K562 (cell line): ENCODE results near the gene RDH8. TPM values are rescaled to one million over a fixed set of nuclear protein-coding genes. Genes with fewer than 3 reads are reported as not detected.

ENCODE experiments used
- ATAC-seq: fragments of 200-7000 bp; cut with Tn5 transposase; 3 replicates; pipeline ENCODE4 v1.9.1; 2020; ENCODE audit warnings: moderate library complexity
- BruUV-seq: library from RNA; stranded (reverse); fragments of 400-500 nt; replicated peaks from 2 replicates; lab custom pipeline; 2021; lab: Mats Ljungman, UMichigan
- CTCF ChIA-PET: fragments of 300-600 bp; formaldehyde crosslinking; extraction: SDS; loops from one replicate; lab custom pipeline; 2021; ENCODE audit warnings: low intra/inter-chr PET ratio; lab: Yijun Ruan, JAX
- POLR2A ChIA-PET: fragments of 300-600, 350-650 bp; sonication (Branson Sonifier 250); formaldehyde crosslinking; extraction: SDS; loops from one replicate; lab custom pipeline; 2021; ENCODE audit warnings: antibody characterized with exemption, inconsistent platforms; lab: Yijun Ruan, JAX
- DNase-seq, 4 experiments: peaks; one replicate each; pipeline versions ENCODE4 v3.0.0 to v3.0.0-alpha.2; 2011 to 2018; ENCODE audit warnings: low spot score in 3 of 4, mixed read lengths in 3 of 4; ENCODE audit errors: extremely low read depth in 1 of 4
- FAIRE-seq: peaks from 2 replicates; lab custom pipeline; 2011; peaks lifted over from hg19 to GRCh38; lab: Jason Lieb, UNC
- H2AFZ ChIP-seq: 2 replicates; pipeline ENCODE4 v1.6.0; 2011; ENCODE audit warnings: low read depth, low read length, control low read depth, inconsistent platforms
- H3K27ac ChIP-seq: fragments of 200-600 bp; 3 replicates; pipeline ENCODE4 v1.8.0; 2011; ENCODE audit warnings: low read depth, mild to moderate bottlenecking, control low read depth, inconsistent platforms, low read length, moderate library complexity, mixed read lengths; ENCODE audit errors: extremely low read depth
- H3K27me3 ChIP-seq, 2 experiments: fragments of 300-600 bp in 1 of 2; 2 replicates in 1 of 2; 3 replicates in 1 of 2; pipeline versions ENCODE4 v1.6.0 to v1.8.0; 2011; ENCODE audit warnings: inconsistent platforms in 2 of 2, low read length in 2 of 2, mild to moderate bottlenecking in 1 of 2, mixed read lengths in 1 of 2, moderate library complexity in 1 of 2; ENCODE audit not compliant: control insufficient read depth in 2 of 2, insufficient read depth in 2 of 2
- H3K36me3 ChIP-seq: fragments of 300-600 bp; 3 replicates; pipeline ENCODE4 v1.8.0; 2011; ENCODE audit warnings: mild to moderate bottlenecking, low read length, inconsistent platforms; ENCODE audit not compliant: control insufficient read depth, insufficient read depth
- H3K4me1 ChIP-seq, 2 experiments: fragments of 200-600 bp in 1 of 2; replicated peaks in 1 of 2; 2 replicates in 1 of 2; 3 replicates in 1 of 2; pipeline versions ENCODE4 v1.5.1 to v1.8.0; 2011; ENCODE audit warnings: inconsistent platforms in 2 of 2, low read length in 2 of 2, mild to moderate bottlenecking in 1 of 2, mixed read lengths in 1 of 2, moderate library complexity in 1 of 2; ENCODE audit not compliant: control insufficient read depth in 2 of 2, insufficient read depth in 2 of 2
- H3K4me2 ChIP-seq: 2 replicates; pipeline ENCODE4 v1.6.1; 2011; ENCODE audit warnings: low read length, control low read depth, inconsistent platforms, mixed read lengths; ENCODE audit not compliant: insufficient read depth
- H3K4me3 ChIP-seq: fragments of 200-600 bp; sonication (generic), shearing (Covaris generic); 2 replicates; pipeline ENCODE4 v1.5.1; 2016; ENCODE audit warnings: control low read depth, inconsistent platforms
- H3K79me2 ChIP-seq: fragments of 200-600 bp; 3 replicates; pipeline ENCODE4 v1.8.0; 2011; ENCODE audit warnings: low read length, inconsistent platforms; ENCODE audit not compliant: control insufficient read depth, insufficient read depth
- H3K9ac ChIP-seq, 2 experiments: 2 replicates each; pipeline versions ENCODE4 v1.6.0 to v1.6.1; 2011; ENCODE audit warnings: low read depth in 2 of 2, low read length in 2 of 2, control low read depth in 1 of 2, inconsistent platforms in 1 of 2, mild to moderate bottlenecking in 1 of 2, mixed read lengths in 1 of 2; ENCODE audit not compliant: insufficient read depth in 1 of 2
- H3K9me1 ChIP-seq: one replicate; pipeline ENCODE4 v1.6.0; 2011; ENCODE audit warnings: inconsistent platforms, mild to moderate bottlenecking, low read length, moderate library complexity; ENCODE audit not compliant: control insufficient read depth, insufficient read depth
- H3K9me3 ChIP-seq: replicated peaks from 2 replicates; pipeline ENCODE4 v1.5.1; 2011; ENCODE audit warnings: low read depth, low read length, inconsistent platforms; ENCODE audit not compliant: control insufficient read depth, insufficient read depth
- H4K20me1 ChIP-seq: replicated peaks from 2 replicates; pipeline ENCODE4 v1.6.1; 2011; ENCODE audit warnings: low read length, inconsistent platforms, mixed read lengths; ENCODE audit not compliant: control insufficient read depth, insufficient read depth
- MCM3 ChIP-seq: fragments of 450-650 bp; IDR thresholded peaks from 2 replicates; pipeline ENCODE4 v1.6.1; 2016
- SIX5 ChIP-seq, 2 experiments: IDR thresholded peaks; 2 replicates each; pipeline ENCODE4 v1.6.1; 2011; ENCODE audit warnings: low read length in 2 of 2, borderline replicate concordance in 1 of 2, low read depth in 1 of 2, mild to moderate bottlenecking in 1 of 2, moderate library complexity in 1 of 2; ENCODE audit not compliant: insufficient read depth in 1 of 2
- ZFP91 ChIP-seq: sonication (generic); formaldehyde crosslinking; IDR thresholded peaks from 2 replicates; pipeline ENCODE4 v1.8.0; 2022; ENCODE audit warnings: mild to moderate bottlenecking, missing genetic modification reagents
- ZSCAN29 ChIP-seq: fragments of 450-650 bp; IDR thresholded peaks from 2 replicates; pipeline ENCODE4 v1.6.1; 2017
- WGBS: fragments of 100-300 bp; shearing (Covaris generic); methylation state at CpG from one replicate; pipeline ENCODE4 v1.1.6; 2016; ENCODE audit warnings: low coverage, mixed read lengths; ENCODE audit not compliant: insufficient coverage; ENCODE audit errors: missing lambda C conversion rate; 5-methylcytosine and 5-hydroxymethylcytosine counted together
- in situ Hi-C: fragments of 300-500 bp; cut with MboI; formaldehyde crosslinking; loops from 4 replicates; pipeline ENCODE4 v1.15.0; 2018; ENCODE audit warnings: inconsistent platforms, mixed read lengths
- intact Hi-C: fragments of 100-400 bp; cut with micrococcal nuclease; formaldehyde crosslinking; loops from 2 replicates; pipeline ENCODE4 v1.14.2; 2022
- polyA plus RNA-seq, 8 experiments: library from polyadenylated mRNA; depleted of rRNA in 4 of 8; stranded (reverse) in 5 of 8; unstranded in 3 of 8; fragments of >200 nt; fragmentation: Nextera tagmentation in 2 of 8; fragmentation: Illumina TruSeq in 1 of 8; extraction: Ambion mirVana in 2 of 8; extraction: Trizol in 1 of 8; gene quantifications; 2 replicates each; pipeline versions ENCODE4 v1.2.1 to v1.2.3, GENCODE V29; 2011 to 2014; ENCODE audit warnings: inconsistent platforms in 1 of 8, missing spikeins in 1 of 8
- total RNA-seq, 7 experiments: library from RNA; depleted of rRNA in 6 of 7; stranded (reverse); fragments of >200 nt in 6 of 7; fragmentation: Illumina TruSeq in 2 of 7; extraction: Trizol in 2 of 7; gene quantifications; 2 replicates each; pipeline versions ENCODE4 v1.2.1 to v1.2.3, GENCODE V29; 2011 to 2021; ENCODE audit warnings: low replicate concordance in 1 of 7

The RDH8 gene
- total and polyA plus RNA-seq, 9 of the 15 experiments (the other 6 are each of a cell fraction or from before 2014, with no cell fraction given) = not detected

GRCh38 chr19:9967326-9967725, 46.0 kb upstream of the RDH8 start:
- intact Hi-C loops (no loop called here), in situ Hi-C loops (no loop called here)
- H3K4me1 ChIP-seq = no peaks in the 10 kb centered on the region
- no peak for ATAC-seq
- no peaks in the 10 kb centered on the region for H3K9me3 ChIP-seq
- DNase-seq = no peak
- no TSS peak for BruUV-seq
- H3K79me2 ChIP-seq = no peaks in the 10 kb centered on the region
- no peak overlapping the region for H3K27ac ChIP-seq
- TF ChIP-seq SIX5 (IDR thresholded peaks at IDR 0.05; ENCODE audit: borderline replicate concordance in 1 of 2, insufficient read depth in 1 of 2, low read depth in 1 of 2, low read length in 2 of 2) = no peak
- peak; percentile 82; the same call in 1 of the 2 replicates for TF ChIP-seq MCM3
- TF ChIP-seq, all 486 proteins: peak for 1
- H3K9me1 ChIP-seq = no peaks in the 10 kb centered on the region
- no peak overlapping the region for H3K4me2 ChIP-seq
- no peak for FAIRE-seq
- no peaks in the 10 kb centered on the region for H3K36me3 ChIP-seq
- WGBS = 0% methylated on average over 1 of the region's 4 CpGs
- H3K27me3 ChIP-seq = peaks cover 3 to 18% of the 10 kb centered on the region in 2 experiments; a peak in 4 of 5 replicates
- no peak overlapping the region for H2AFZ ChIP-seq
- POLR2A ChIA-PET = interaction anchor here (0.6 kb wide), 1 partner anchor 227 kb away, joined by 3 read pairs; no protein-coding TSS in a partner anchor
- CTCF ChIA-PET = no interaction called here
- H3K9ac ChIP-seq = no peak overlapping the region
- no peaks in the 10 kb centered on the region for H4K20me1 ChIP-seq
- H3K4me3 ChIP-seq = no peak overlapping the region

- FAIRE-seq (no peak), ATAC-seq (no peak), DNase-seq (no peak)
- WGBS = 5% methylated on average over 8 of the region's 8 CpGs
- no peaks in the 10 kb centered on the region for H3K9me3 ChIP-seq
- intact Hi-C loops (no loop called here), in situ Hi-C loops (no loop called here)
- no peaks in the 10 kb centered on the region for H3K9me1 ChIP-seq
- peaks cover 3 to 18% of the 10 kb centered on the region in 2 experiments; a peak in 4 of 5 replicates for H3K27me3 ChIP-seq
- ChIA-PET POLR2A (no interaction called here), CTCF (no interaction called here)
- H2AFZ ChIP-seq = no peak overlapping the region
- H3K4me3 ChIP-seq = no peak overlapping the region
- TF ChIP-seq ZSCAN29 (peak; percentile 64; the same call in 1 of the 2 replicates), ZFP91 (CRISPR knock-in tag) (no peak)
- no peak overlapping the region for H3K27ac ChIP-seq
- BruUV-seq = no TSS peak
- no peaks in the 10 kb centered on the region for H3K36me3 ChIP-seq
- no peaks in the 10 kb centered on the region for H3K4me1 ChIP-seq
- no peak overlapping the region for H3K4me2 ChIP-seq
- no peak overlapping the region for H3K9ac ChIP-seq
- H3K79me2 ChIP-seq = no peaks in the 10 kb centered on the region
- no peaks in the 10 kb centered on the region for H4K20me1 ChIP-seq
Observed at GRCh38 chr19:9968820-9969687, 44.2 kb upstream of the RDH8 start.
